GM19025 (cell line): ENCODE measurements around the gene HSD17B8.
A peak's percentile ranks its signal among the peaks of the same experiment; 100 is the strongest.

Source experiments
- ATAC-seq: cut with Tn5 transposase; IDR thresholded peaks from one replicate; pipeline ENCODE4 v1.9.1; 2021; ENCODE audit warnings: mild to moderate bottlenecking, low read depth, moderate library complexity; ENCODE audit not compliant: unreplicated experiment

The HSD17B8 gene

GRCh38 chr6:33204415-33205190, at the start of gene HSD17B8:
TSS of gene HSD17B8 (plus strand) at chr6:33204655. CDS start at chr6:33204669, 14 bp downstream.
- peak; percentile 56 for ATAC-seq

- no peak for ATAC-seq
Measured at GRCh38 chr6:33156561-33156960, 47.9 kb upstream of the HSD17B8 start.

GRCh38 chr6:33156964-33157363, 47.5 kb upstream of the HSD17B8 start:
- no peak for ATAC-seq

- no peak for ATAC-seq
Measured at GRCh38 chr6:33160096-33160495, 44.4 kb upstream of the HSD17B8 start.

GRCh38 chr6:33160728-33161344, 43.6 kb upstream of the HSD17B8 start:
- ATAC-seq, result no peak

- ATAC-seq, result peak; percentile 60
Measured at GRCh38 chr6:33161354-33162331, 42.8 kb upstream of the HSD17B8 start.

GRCh38 chr6:33163540-33163939, 40.9 kb upstream of the HSD17B8 start:
- ATAC-seq, result no peak

GRCh38 chr6:33164176-33164575, 40.3 kb upstream of the HSD17B8 start:
- ATAC-seq, result no peak

- no peak for ATAC-seq
Measured at GRCh38 chr6:33164665-33165373, 39.6 kb upstream of the HSD17B8 start.

GRCh38 chr6:33165581-33166258, 38.7 kb upstream of the HSD17B8 start:
- ATAC-seq, result no peak

- ATAC-seq, result no peak
Measured at GRCh38 chr6:33166363-33166762, 38.1 kb upstream of the HSD17B8 start.

- no peak for ATAC-seq
Measured at GRCh38 chr6:33166811-33167210, 37.6 kb upstream of the HSD17B8 start.

GRCh38 chr6:33167374-33168283, 36.8 kb upstream of the HSD17B8 start:
- ATAC-seq, result no peak

- ATAC-seq, result no peak
Measured at GRCh38 chr6:33168284-33168601, 36.2 kb upstream of the HSD17B8 start.

GRCh38 chr6:33168639-33169038, 35.8 kb upstream of the HSD17B8 start:
- no peak for ATAC-seq

GRCh38 chr6:33169291-33170175, 34.9 kb upstream of the HSD17B8 start:
- ATAC-seq, result no peak

- peak; percentile 43 for ATAC-seq
Measured at GRCh38 chr6:33170176-33171015, 34.1 kb upstream of the HSD17B8 start.
